ENCODE results near the gene ITPR1. TPM values are rescaled to one million over a fixed set of nuclear protein-coding genes. Genes with fewer than 3 reads are reported as not detected.

The ITPR1 gene
- total RNA-seq, 2 experiments from 2014 or later: 84.4 to 104 TPM

DNA sequence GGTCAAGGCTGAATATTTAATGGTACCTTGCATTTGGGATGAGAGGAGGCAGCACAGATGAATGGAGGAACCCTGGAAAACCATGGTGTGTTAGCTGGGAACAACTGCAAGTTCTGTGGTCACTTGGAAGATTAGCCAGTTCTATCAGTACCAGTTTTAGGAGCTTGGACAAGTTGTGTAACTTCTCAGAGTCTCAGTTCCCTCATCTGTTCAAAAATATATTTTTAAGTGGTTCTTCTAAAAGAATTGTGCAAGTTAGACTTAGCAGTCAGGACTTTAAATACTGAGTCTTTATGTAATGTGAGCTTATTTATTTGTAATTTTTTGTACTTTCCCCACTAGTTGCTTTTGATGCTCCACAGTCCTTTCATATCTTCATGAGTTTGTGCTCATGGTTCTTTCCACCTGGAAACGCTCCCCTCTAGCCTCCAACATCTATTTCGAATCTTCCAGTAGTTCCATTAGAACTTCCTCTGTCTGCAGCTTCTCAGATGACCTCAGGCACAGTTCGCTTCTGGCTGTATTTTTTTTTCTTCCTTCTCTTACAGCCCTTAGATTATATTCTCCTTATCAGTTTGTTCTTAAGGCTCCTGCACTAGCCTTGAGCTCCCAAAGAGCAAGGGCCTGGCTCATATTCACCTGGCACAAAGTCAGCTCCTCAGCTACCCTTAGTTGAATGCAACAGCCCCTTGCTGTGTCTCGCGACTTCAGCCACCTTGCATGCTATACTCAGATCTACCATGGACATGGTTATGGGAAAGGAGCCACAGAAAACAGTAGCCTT lies 27.1 kb downstream of the ITPR1 start:
- no peak for DNase-seq (ENCODE audit: low spot score)
- Histone ChIP-seq H4K20me1 (ENCODE audit: insufficient read depth, low read length) (0 out of 2 replicates have a peak, but pooled peaks cover under 1% of the 10 kb centered on the region), H3K9me2 (ENCODE audit: insufficient read depth, low read length) (no peaks in the 10 kb centered on the region), H3K4me3 (ENCODE audit: low read depth, low read length, poor library complexity, severe bottlenecking) (no peak overlapping the region), H3K79me2 (ENCODE audit: insufficient read depth, low read depth, low read length) (peaks cover 7% of the 10 kb centered on the region), H3K9me3 (ENCODE audit: low read length) (no peaks in the 10 kb centered on the region), H2AFZ (ENCODE audit: low read length) (no peak overlapping the region), H3K4me2 (ENCODE audit: low read length) (no peak overlapping the region), H3K27ac (ENCODE audit: low read depth, low read length, poor library complexity, severe bottlenecking) (no peak overlapping the region), H3K4me1 (ENCODE audit: insufficient read depth, low read length, poor library complexity, severe bottlenecking) (peaks cover 24% of the 10 kb centered on the region), H3K36me3 (ENCODE audit: insufficient read depth, low read length) (peaks cover 64% of the 10 kb centered on the region)
- CTCF ChIA-PET (ENCODE audit: unreplicated experiment): interaction anchor here (0.7 kb wide), 1 partner anchor 12 kb away, joined by 3 read pairs; no protein-coding TSS in a partner anchor
- no peak for TF ChIP-seq EZH2phosphoT487 (IDR thresholded peaks at IDR 0.05; ENCODE audit: borderline replicate concordance, low read depth, low read length)
- TF ChIP-seq, protein P1, sequence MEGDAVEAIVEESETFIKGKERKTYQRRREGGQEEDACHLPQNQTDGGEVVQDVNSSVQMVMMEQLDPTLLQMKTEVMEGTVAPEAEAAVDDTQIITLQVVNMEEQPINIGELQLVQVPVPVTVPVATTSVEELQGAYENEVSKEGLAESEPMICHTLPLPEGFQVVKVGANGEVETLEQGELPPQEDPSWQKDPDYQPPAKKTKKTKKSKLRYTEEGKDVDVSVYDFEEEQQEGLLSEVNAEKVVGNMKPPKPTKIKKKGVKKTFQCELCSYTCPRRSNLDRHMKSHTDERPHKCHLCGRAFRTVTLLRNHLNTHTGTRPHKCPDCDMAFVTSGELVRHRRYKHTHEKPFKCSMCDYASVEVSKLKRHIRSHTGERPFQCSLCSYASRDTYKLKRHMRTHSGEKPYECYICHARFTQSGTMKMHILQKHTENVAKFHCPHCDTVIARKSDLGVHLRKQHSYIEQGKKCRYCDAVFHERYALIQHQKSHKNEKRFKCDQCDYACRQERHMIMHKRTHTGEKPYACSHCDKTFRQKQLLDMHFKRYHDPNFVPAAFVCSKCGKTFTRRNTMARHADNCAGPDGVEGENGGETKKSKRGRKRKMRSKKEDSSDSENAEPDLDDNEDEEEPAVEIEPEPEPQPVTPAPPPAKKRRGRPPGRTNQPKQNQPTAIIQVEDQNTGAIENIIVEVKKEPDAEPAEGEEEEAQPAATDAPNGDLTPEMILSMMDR (conservative IDR thresholded peaks at IDR 0.05; ENCODE audit: low read length): no peak
- intact Hi-C loops (cut with micrococcal nuclease; ENCODE audit: unreplicated experiment): no loop called here
- no TSS peak for BruUV-seq (replicated peaks)
- POLR2A ChIA-PET: interaction anchor here (0.5 to 2.0 kb wide), 8 partner anchors 9 to 221 kb away, joined by 3 to 6 read pairs (median 4); partner anchors contain the start of gene ITPR1

DNA sequence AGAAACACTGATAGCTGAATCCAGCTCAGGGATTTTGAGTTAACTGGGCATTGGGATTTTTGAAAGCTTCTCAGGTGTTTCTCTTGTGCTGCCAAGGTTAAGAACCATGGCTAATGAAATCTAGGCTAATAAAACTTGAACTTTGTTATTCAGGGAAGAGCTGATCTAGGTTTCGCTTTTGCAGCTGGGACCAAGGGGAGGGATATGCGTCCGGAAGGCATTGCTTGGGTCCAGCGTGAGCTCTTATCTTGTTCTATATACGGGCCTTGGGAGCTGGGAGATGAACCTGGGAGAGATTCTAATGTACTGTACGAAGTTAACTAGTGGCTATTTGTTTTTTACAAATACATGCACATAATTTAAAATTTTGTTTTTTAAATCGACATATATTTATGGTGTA lies 29.8 kb downstream of the ITPR1 start:
- Histone ChIP-seq H3K27ac (ENCODE audit: low read depth, low read length, poor library complexity, severe bottlenecking) (no peak overlapping the region), H3K4me3 (ENCODE audit: low read depth, low read length, poor library complexity, severe bottlenecking) (no peak overlapping the region), H3K9me2 (ENCODE audit: insufficient read depth, low read length) (no peaks in the 10 kb centered on the region), H3K9me3 (ENCODE audit: low read length) (no peaks in the 10 kb centered on the region), H3K36me3 (ENCODE audit: insufficient read depth, low read length) (peaks cover 52% of the 10 kb centered on the region), H3K79me2 (ENCODE audit: insufficient read depth, low read depth, low read length) (0 out of 2 replicates have a peak, but pooled peaks cover 10% of the 10 kb centered on the region), H4K20me1 (ENCODE audit: insufficient read depth, low read length) (0 out of 2 replicates have a peak, but pooled peaks cover 5% of the 10 kb centered on the region), H3K4me1 (ENCODE audit: insufficient read depth, low read length, poor library complexity, severe bottlenecking) (peaks cover 14% of the 10 kb centered on the region), H3K4me2 (ENCODE audit: low read length) (no peak overlapping the region), H2AFZ (ENCODE audit: low read length) (no peak overlapping the region)
- intact Hi-C loops (cut with micrococcal nuclease; ENCODE audit: unreplicated experiment): no loop called here
- DNase-seq (ENCODE audit: low spot score): no peak
- POLR2A ChIA-PET: interaction anchor here (0.6 to 2.0 kb wide), 4 partner anchors 12 to 124 kb away, joined by 3 to 5 read pairs (median 4); partner anchors contain the start of gene ITPR1
- TSS peak; percentile 21 for BruUV-seq (replicated peaks)
- CTCF ChIA-PET (ENCODE audit: unreplicated experiment): no interaction called here
- TF ChIP-seq EZH2phosphoT487 (IDR thresholded peaks at IDR 0.05; ENCODE audit: borderline replicate concordance, low read depth, low read length): no peak
- TF ChIP-seq, protein P1 (conservative IDR thresholded peaks at IDR 0.05; ENCODE audit: low read length): no peak
